Spleen (tissue), 11 donors: ENCODE data around the gene TFF1. TPM values are rescaled to one million over a fixed set of nuclear protein-coding genes. Genes with fewer than 3 reads are reported as not detected.
A peak's percentile ranks its signal among the peaks of the same experiment; 100 is the strongest.

Experiments used
- DNase-seq: peaks from one replicate; pipeline ENCODE4 v3.0.0-alpha.2; 2020
- H3K27ac ChIP-seq, 8 donors: fragments of 200-600 bp; sonication (generic) in 7 of 8; 1 replicate in 4 of 8; 2 replicates in 4 of 8; pipeline versions ENCODE4 v1.5.0 to v1.8.0; 2016 to 2021; ENCODE audit warnings: inconsistent platforms in 4 of 8, mild to moderate bottlenecking in 4 of 8, moderate library complexity in 1 of 8
- H3K27me3 ChIP-seq, 7 donors: fragments of 200-600 bp; sonication (generic) in 6 of 7; replicated peaks in 1 of 7; 1 replicate in 4 of 7; 2 replicates in 3 of 7; pipeline versions ENCODE4 v1.5.0 to v1.8.0; 2016 to 2021; ENCODE audit warnings: inconsistent platforms in 3 of 7, mild to moderate bottlenecking in 1 of 7
- H3K36me3 ChIP-seq, 6 donors: fragments of 200-600 bp; sonication (generic) in 5 of 6; 1 replicate in 4 of 6; 2 replicates in 2 of 6; pipeline versions ENCODE4 v1.5.0 to v1.8.0; 2016 to 2021; ENCODE audit warnings: inconsistent platforms in 2 of 6
- H3K4me1 ChIP-seq, 6 donors: fragments of 200-600 bp; sonication (generic) in 5 of 6; 1 replicate in 3 of 6; 2 replicates in 3 of 6; pipeline versions ENCODE4 v1.5.0 to v1.8.0; 2016 to 2021; ENCODE audit warnings: inconsistent platforms in 3 of 6
- H3K4me3 ChIP-seq, 8 donors: fragments of 200-600 bp; sonication (generic) in 7 of 8; 1 replicate in 4 of 8; 2 replicates in 4 of 8; pipeline versions ENCODE4 v1.5.0 to v1.8.0; 2016 to 2021; ENCODE audit warnings: inconsistent platforms in 4 of 8, mild to moderate bottlenecking in 4 of 8, moderate library complexity in 2 of 8
- H3K9me3 ChIP-seq, 8 donors: fragments of 200-600 bp; sonication (generic) in 7 of 8; 1 replicate in 4 of 8; 2 replicates in 4 of 8; pipeline versions ENCODE4 v1.5.0 to v1.8.0; 2016 to 2021; ENCODE audit warnings: inconsistent platforms in 4 of 8
- POLR2A ChIP-seq, 3 donors: fragments of 450-650 bp; IDR thresholded peaks; one replicate each; pipeline ENCODE4 v1.5.1; 2017; ENCODE audit warnings: antibody characterized with exemption in 3 of 3, mild to moderate bottlenecking in 1 of 3
- POLR2AphosphoS5 ChIP-seq, 3 donors: sonication (generic); formaldehyde crosslinking; IDR thresholded peaks; one replicate each; pipeline ENCODE4 v1.5.1; 2017; ENCODE audit warnings: antibody characterized with exemption in 3 of 3
- WGBS, 5 donors: extraction: QIAGEN DNeasy Blood & Tissue Kit in 3 of 5; methylation state at CpG; one replicate each; pipeline versions ENCODE4 v1.1.5 to v1.1.7; 2013 to 2018; 5-methylcytosine and 5-hydroxymethylcytosine counted together
- intact Hi-C: fragments of 100-400 bp; cut with DNase I; formaldehyde crosslinking; loops from one replicate; pipeline ENCODE4 v1.15.0; 2023; ENCODE audit warnings: low total_unique reads
- polyA plus RNA-seq, 3 donors: library from polyadenylated mRNA; stranded (reverse); fragments of 200-250 nt; gene quantifications; one replicate each; pipeline ENCODE4 v1.2.1, GENCODE V29; 2013
- total RNA-seq, 7 donors: library from RNA; depleted of rRNA in 3 of 7; stranded (reverse); fragments of >200 nt in 3 of 7; fragmentation: NEBNext Ultra II Directional in 4 of 7; extraction: Animal tissue kit (Norgen Biotek cat#: 25700) in 4 of 7; gene quantifications; one replicate each; pipeline versions ENCODE4 v1.1.0 to v1.2.1, GENCODE V29; 2016 to 2021
- TF ChIP-seq, protein P1 (sequence below), 11 experiments: fragments of 200-600 bp in 7 of 11; fragments of 450-650 bp in 4 of 11; sonication (generic) in 4 of 11; IDR thresholded peaks in 8 of 11; conservative IDR thresholded peaks in 3 of 11; 1 replicate in 7 of 11; 2 replicates in 4 of 11; pipeline versions ENCODE4 v1.4.0 to v1.8.0; 2016 to 2021; ENCODE audit warnings: antibody characterized with exemption in 11 of 11, inconsistent platforms in 4 of 11, mild to moderate bottlenecking in 1 of 11
- donor health status: healthy with polysubstance abuse.
- donor health status: DM: no; HTN: no; CAD: no; lungs with moderate emphysema.
- donor health status: DM: no; HTN: no; CAD: no.
- donor health status: Bipolar disorder and iron deficiency.
- donor health status: healthy.
- donor health status: DM: no; HTN: no; CAD: no.
- donor health status: DM: yes; HTN: yes; CAD: no.

Gene TFF1
- total and polyA plus RNA-seq, 10 donors, result not detected

DNA sequence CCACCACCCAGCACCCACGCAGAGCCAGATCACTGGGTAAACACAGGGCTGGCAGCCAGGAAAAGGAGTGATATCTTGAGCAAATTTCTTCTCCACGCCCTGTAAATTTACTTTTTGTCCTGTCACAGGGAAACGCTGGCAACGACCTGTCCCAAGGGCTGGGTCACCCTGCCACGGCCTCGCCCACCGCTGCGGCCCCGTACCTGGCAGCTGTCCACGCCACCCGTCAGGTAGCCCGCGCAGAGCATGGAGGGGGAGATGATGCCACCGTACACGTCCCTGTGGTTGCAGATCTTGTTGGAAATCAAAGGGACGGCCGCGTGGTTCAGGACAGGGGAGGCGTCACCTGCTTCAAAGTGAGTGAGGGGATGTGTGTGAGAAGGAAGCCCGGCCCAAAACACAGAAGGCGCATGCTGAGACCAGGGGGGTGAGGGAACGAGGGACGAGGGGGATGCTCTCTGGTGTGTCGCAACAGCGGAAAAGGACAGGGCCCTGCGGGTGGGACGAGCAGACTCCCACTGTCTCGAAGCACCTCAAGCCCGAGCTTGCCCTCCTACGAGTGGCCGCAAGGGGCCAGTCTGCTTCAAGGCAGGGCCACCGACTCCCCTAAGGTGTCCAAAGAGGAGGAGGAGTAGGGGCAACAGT is 10.1 kb upstream of the TFF1 start:
- Histone ChIP-seq H3K4me1 (no peaks in the 10 kb centered on the region), H3K9me3 (peaks cover 0 to 5% (median 3%) of the 10 kb centered on the region in 8 donors), H3K4me3 (no peak overlapping the region), H3K36me3 (no peaks in the 10 kb centered on the region), H3K27me3 (peaks cover 0 to 28% (median 0%) of the 10 kb centered on the region in 7 donors), H3K27ac (no peak overlapping the region)
- intact Hi-C loops, result no loop called here
- 76 to 86% (median 83%) methylated on average over 32 of the region's 32 CpGs for WGBS, 5 donors
- TF ChIP-seq, protein P1, sequence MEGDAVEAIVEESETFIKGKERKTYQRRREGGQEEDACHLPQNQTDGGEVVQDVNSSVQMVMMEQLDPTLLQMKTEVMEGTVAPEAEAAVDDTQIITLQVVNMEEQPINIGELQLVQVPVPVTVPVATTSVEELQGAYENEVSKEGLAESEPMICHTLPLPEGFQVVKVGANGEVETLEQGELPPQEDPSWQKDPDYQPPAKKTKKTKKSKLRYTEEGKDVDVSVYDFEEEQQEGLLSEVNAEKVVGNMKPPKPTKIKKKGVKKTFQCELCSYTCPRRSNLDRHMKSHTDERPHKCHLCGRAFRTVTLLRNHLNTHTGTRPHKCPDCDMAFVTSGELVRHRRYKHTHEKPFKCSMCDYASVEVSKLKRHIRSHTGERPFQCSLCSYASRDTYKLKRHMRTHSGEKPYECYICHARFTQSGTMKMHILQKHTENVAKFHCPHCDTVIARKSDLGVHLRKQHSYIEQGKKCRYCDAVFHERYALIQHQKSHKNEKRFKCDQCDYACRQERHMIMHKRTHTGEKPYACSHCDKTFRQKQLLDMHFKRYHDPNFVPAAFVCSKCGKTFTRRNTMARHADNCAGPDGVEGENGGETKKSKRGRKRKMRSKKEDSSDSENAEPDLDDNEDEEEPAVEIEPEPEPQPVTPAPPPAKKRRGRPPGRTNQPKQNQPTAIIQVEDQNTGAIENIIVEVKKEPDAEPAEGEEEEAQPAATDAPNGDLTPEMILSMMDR (IDR thresholded peaks at IDR 0.05 in 8 of 11, conservative IDR thresholded peaks at IDR 0.05 in 3 of 11), result peak in 1 of 11 experiments; percentile 45
- no peak for TF ChIP-seq POLR2A (IDR thresholded peaks at IDR 0.05)
- DNase-seq, result peak; percentile 67

DNA sequence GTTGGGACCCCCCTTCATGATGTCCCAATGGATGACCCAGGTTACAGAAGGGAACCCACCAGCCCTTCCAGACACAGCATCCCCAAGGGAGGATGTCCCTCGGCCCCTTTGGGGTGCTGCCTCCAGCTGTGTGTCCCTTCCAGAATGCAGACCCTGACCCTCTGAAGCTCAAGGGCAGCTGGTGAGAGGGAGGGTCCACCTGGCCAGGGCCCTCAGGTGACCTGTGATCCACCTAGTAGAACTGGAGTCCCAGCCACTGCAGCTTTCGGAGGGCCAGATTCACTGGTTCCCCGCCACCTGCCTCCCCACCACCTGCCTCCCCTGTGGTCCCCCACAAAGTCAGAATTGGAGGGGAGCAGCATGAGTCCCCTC is 9.6 kb upstream of the TFF1 start:
- TF ChIP-seq POLR2A (IDR thresholded peaks at IDR 0.05), result no peak
- TF ChIP-seq, protein P1 (IDR thresholded peaks at IDR 0.05 in 8 of 11, conservative IDR thresholded peaks at IDR 0.05 in 3 of 11), result no peak
- no peak for TF ChIP-seq POLR2AphosphoS5 (IDR thresholded peaks at IDR 0.05)
- Histone ChIP-seq H3K4me3 (no peak overlapping the region), H3K4me1 (no peaks in the 10 kb centered on the region), H3K36me3 (no peaks in the 10 kb centered on the region), H3K9me3 (peaks cover 0 to under 1% (median 0%) of the 10 kb centered on the region in 8 donors), H3K27me3 (peaks cover 0 to 32% (median 0%) of the 10 kb centered on the region in 7 donors), H3K27ac (no peak overlapping the region)
- intact Hi-C loops, result no loop called here
- WGBS, 5 donors, result 66 to 100% (median 90%) methylated on average over 1 to 3 of the region's 3 CpGs
- peak; percentile 22 for DNase-seq

DNA sequence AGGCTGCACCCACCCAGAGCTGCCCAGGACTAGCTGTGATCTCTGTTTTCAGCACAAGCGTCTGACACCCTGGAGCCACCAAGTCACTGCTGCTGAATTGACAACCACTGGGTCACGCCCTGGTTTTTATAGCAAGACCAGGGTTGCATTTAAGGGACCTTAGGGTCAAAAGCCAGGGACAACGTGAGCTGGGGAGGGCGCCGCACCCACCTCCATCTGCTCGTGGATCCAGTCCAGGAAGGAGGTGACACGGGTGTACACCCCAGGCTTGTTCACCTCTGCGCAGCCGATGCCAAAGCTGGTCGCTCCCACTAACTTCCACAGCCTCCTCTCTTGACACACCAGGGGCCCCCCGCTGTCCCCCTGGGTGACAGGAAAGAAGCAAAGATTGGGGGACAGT is 9.2 kb upstream of the TFF1 start:
- peak; percentile 46 for DNase-seq
- Histone ChIP-seq H3K4me3 (no peak overlapping the region), H3K27ac (no peak overlapping the region), H3K4me1 (no peaks in the 10 kb centered on the region), H3K9me3 (no peaks in the 10 kb centered on the region), H3K36me3 (no peaks in the 10 kb centered on the region), H3K27me3 (peaks cover 0 to 37% (median 0%) of the 10 kb centered on the region in 7 donors)
- WGBS, 5 donors, result 76 to 88% (median 79%) methylated on average over 10 to 11 of the region's 11 CpGs
- TF ChIP-seq POLR2AphosphoS5 (IDR thresholded peaks at IDR 0.05), result no peak
- TF ChIP-seq, protein P1 (IDR thresholded peaks at IDR 0.05 in 8 of 11, conservative IDR thresholded peaks at IDR 0.05 in 3 of 11), result no peak
- intact Hi-C loops, result no loop called here

DNA sequence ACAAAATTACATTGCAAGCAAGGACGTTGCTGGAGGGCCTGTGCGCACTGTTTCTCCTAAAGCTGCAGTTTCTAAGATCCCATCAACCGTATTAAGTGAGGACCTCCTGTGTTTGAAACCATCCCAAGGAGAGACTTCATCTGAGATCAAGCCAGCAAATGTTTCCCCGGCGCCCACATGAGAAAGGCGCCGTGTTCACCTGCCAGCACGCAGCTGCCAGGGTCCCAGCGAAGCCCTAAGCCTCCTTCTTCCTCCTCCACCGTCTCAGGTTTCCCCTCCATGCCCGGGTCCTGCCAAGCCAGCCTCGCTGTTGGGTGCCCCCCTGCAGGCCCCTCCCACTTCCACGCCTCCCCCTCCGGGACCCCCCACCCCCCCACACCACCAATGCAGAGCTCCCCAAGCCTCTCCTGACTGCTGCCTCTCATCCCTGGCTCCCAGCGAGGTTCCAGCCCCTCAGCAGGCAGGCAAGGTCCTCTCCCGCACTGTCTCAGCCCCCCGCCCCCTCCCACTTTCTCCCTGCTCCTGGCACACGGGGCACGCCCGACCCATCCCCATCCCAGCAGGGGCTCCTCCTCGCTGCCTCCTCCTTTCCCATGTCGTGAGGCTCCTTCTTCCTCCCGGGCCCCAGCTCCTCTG is 8.6 kb upstream of the TFF1 start:
- TF ChIP-seq POLR2AphosphoS5 (IDR thresholded peaks at IDR 0.05) (no peak), POLR2A (IDR thresholded peaks at IDR 0.05) (no peak)
- TF ChIP-seq, protein P1 (IDR thresholded peaks at IDR 0.05 in 8 of 11, conservative IDR thresholded peaks at IDR 0.05 in 3 of 11), result no peak
- DNase-seq, result peak; percentile 57
- H3K27ac ChIP-seq, result no peak overlapping the region
- peaks cover 0 to 42% (median 0%) of the 10 kb centered on the region in 7 donors for H3K27me3 ChIP-seq
- no peaks in the 10 kb centered on the region for H3K4me1 ChIP-seq
- H3K4me3 ChIP-seq, result no peak overlapping the region
- 34 to 48% (median 44%) methylated on average over 17 to 23 of the region's 23 CpGs for WGBS, 5 donors
- intact Hi-C loops, result no loop called here
- H3K36me3 ChIP-seq, result no peaks in the 10 kb centered on the region
- no peaks in the 10 kb centered on the region for H3K9me3 ChIP-seq
